Spleen (tissue), 11 donors: ENCODE results near the gene CLDN4. TPM values are rescaled to one million over a fixed set of nuclear protein-coding genes. Genes with fewer than 3 reads are reported as not detected.
A peak's percentile ranks its signal among the peaks of the same experiment; 100 is the strongest.

ENCODE experiments used
- DNase-seq: peaks from one replicate; pipeline ENCODE4 v3.0.0-alpha.2; 2020
- H3K27ac ChIP-seq, 8 donors: fragments of 200-600 bp; sonication (generic) in 7 of 8; 1 replicate in 4 of 8; 2 replicates in 4 of 8; pipeline versions ENCODE4 v1.5.0 to v1.8.0; 2016 to 2021; ENCODE audit warnings: inconsistent platforms in 4 of 8, mild to moderate bottlenecking in 4 of 8, moderate library complexity in 1 of 8
- H3K27me3 ChIP-seq, 7 donors: fragments of 200-600 bp; sonication (generic) in 6 of 7; replicated peaks in 1 of 7; 1 replicate in 4 of 7; 2 replicates in 3 of 7; pipeline versions ENCODE4 v1.5.0 to v1.8.0; 2016 to 2021; ENCODE audit warnings: inconsistent platforms in 3 of 7, mild to moderate bottlenecking in 1 of 7
- H3K36me3 ChIP-seq, 6 donors: fragments of 200-600 bp; sonication (generic) in 5 of 6; 1 replicate in 4 of 6; 2 replicates in 2 of 6; pipeline versions ENCODE4 v1.5.0 to v1.8.0; 2016 to 2021; ENCODE audit warnings: inconsistent platforms in 2 of 6
- H3K4me1 ChIP-seq, 6 donors: fragments of 200-600 bp; sonication (generic) in 5 of 6; 1 replicate in 3 of 6; 2 replicates in 3 of 6; pipeline versions ENCODE4 v1.5.0 to v1.8.0; 2016 to 2021; ENCODE audit warnings: inconsistent platforms in 3 of 6
- H3K4me3 ChIP-seq, 8 donors: fragments of 200-600 bp; sonication (generic) in 7 of 8; 1 replicate in 4 of 8; 2 replicates in 4 of 8; pipeline versions ENCODE4 v1.5.0 to v1.8.0; 2016 to 2021; ENCODE audit warnings: inconsistent platforms in 4 of 8, mild to moderate bottlenecking in 4 of 8, moderate library complexity in 2 of 8
- H3K9me3 ChIP-seq, 8 donors: fragments of 200-600 bp; sonication (generic) in 7 of 8; 1 replicate in 4 of 8; 2 replicates in 4 of 8; pipeline versions ENCODE4 v1.5.0 to v1.8.0; 2016 to 2021; ENCODE audit warnings: inconsistent platforms in 4 of 8
- CTCF ChIP-seq, 11 experiments: fragments of 200-600 bp in 7 of 11; fragments of 450-650 bp in 4 of 11; sonication (generic) in 4 of 11; IDR thresholded peaks in 8 of 11; conservative IDR thresholded peaks in 3 of 11; 1 replicate in 7 of 11; 2 replicates in 4 of 11; pipeline versions ENCODE4 v1.4.0 to v1.8.0; 2016 to 2021; ENCODE audit warnings: antibody characterized with exemption in 11 of 11, inconsistent platforms in 4 of 11, mild to moderate bottlenecking in 1 of 11
- POLR2A ChIP-seq, 3 donors: fragments of 450-650 bp; IDR thresholded peaks; one replicate each; pipeline ENCODE4 v1.5.1; 2017; ENCODE audit warnings: antibody characterized with exemption in 3 of 3, mild to moderate bottlenecking in 1 of 3
- POLR2AphosphoS5 ChIP-seq, 3 donors: sonication (generic); formaldehyde crosslinking; IDR thresholded peaks; one replicate each; pipeline ENCODE4 v1.5.1; 2017; ENCODE audit warnings: antibody characterized with exemption in 3 of 3
- WGBS, 5 donors: extraction: QIAGEN DNeasy Blood & Tissue Kit in 3 of 5; methylation state at CpG; one replicate each; pipeline versions ENCODE4 v1.1.5 to v1.1.7; 2013 to 2018; 5-methylcytosine and 5-hydroxymethylcytosine counted together
- intact Hi-C: fragments of 100-400 bp; cut with DNase I; formaldehyde crosslinking; loops from one replicate; pipeline ENCODE4 v1.15.0; 2023; ENCODE audit warnings: low total_unique reads
- polyA plus RNA-seq, 3 donors: library from polyadenylated mRNA; stranded (reverse); fragments of 200-250 nt; gene quantifications; one replicate each; pipeline ENCODE4 v1.2.1, GENCODE V29; 2013
- total RNA-seq, 7 donors: library from RNA; depleted of rRNA in 3 of 7; stranded (reverse); fragments of >200 nt in 3 of 7; fragmentation: NEBNext Ultra II Directional in 4 of 7; extraction: Animal tissue kit (Norgen Biotek cat#: 25700) in 4 of 7; gene quantifications; one replicate each; pipeline versions ENCODE4 v1.1.0 to v1.2.1, GENCODE V29; 2016 to 2021
- donor health status: healthy with polysubstance abuse.
- donor health status: DM: no; HTN: no; CAD: no; lungs with moderate emphysema.
- donor health status: DM: no; HTN: no; CAD: no.
- donor health status: Bipolar disorder and iron deficiency.
- donor health status: healthy.
- donor health status: DM: no; HTN: no; CAD: no.
- donor health status: DM: yes; HTN: yes; CAD: no.

Gene CLDN4
- total and polyA plus RNA-seq, 10 donors, result 0.13 to 1.0 (median 0.33) TPM; not detected in 1

GRCh38 chr7:73852500-73852899 lies 21.7 kb downstream of the CLDN4 start:
- no peaks in the 10 kb centered on the region for H3K36me3 ChIP-seq
- H3K4me3 ChIP-seq, result no peak overlapping the region
- no peaks in the 10 kb centered on the region for H3K9me3 ChIP-seq
- WGBS, 5 donors, result 72 to 88% (median 77%) methylated on average over 5 of the region's 5 CpGs
- H3K27me3 ChIP-seq, result peaks cover 0 to 40% (median 0%) of the 10 kb centered on the region in 7 donors
- H3K4me1 ChIP-seq, result peaks cover 7 to 19% (median 9%) of the 10 kb centered on the region in 6 donors
- H3K27ac ChIP-seq, result no peak overlapping the region
- DNase-seq, result no peak
- intact Hi-C loops, result loop anchor here (5.0 to 10.0 kb wide), 2 partner anchors 115 to 248 kb away; partner anchors contain the start of gene ABHD11
- TF ChIP-seq POLR2A (IDR thresholded peaks at IDR 0.05) (no peak), CTCF (IDR thresholded peaks at IDR 0.05 in 8 of 11, conservative IDR thresholded peaks at IDR 0.05 in 3 of 11) (no peak)

- DNase-seq, result peak; percentile 34
- TF ChIP-seq CTCF (IDR thresholded peaks at IDR 0.05 in 8 of 11, conservative IDR thresholded peaks at IDR 0.05 in 3 of 11) (no peak), POLR2A (IDR thresholded peaks at IDR 0.05) (no peak), POLR2AphosphoS5 (IDR thresholded peaks at IDR 0.05) (no peak)
- Histone ChIP-seq H3K4me1 (peaks cover 7 to 10% (median 8%) of the 10 kb centered on the region in 6 donors), H3K9me3 (no peaks in the 10 kb centered on the region), H3K36me3 (no peaks in the 10 kb centered on the region), H3K27ac (no peak overlapping the region), H3K27me3 (peaks cover 0 to 40% (median 0%) of the 10 kb centered on the region in 7 donors), H3K4me3 (no peak overlapping the region)
- intact Hi-C loops, result loop anchor here (5.0 to 10.0 kb wide), 2 partner anchors 45 to 252 kb away; no protein-coding TSS in a partner anchor
- 38 to 72% (median 52%) methylated on average over 3 of the region's 3 CpGs for WGBS, 5 donors
Measured at GRCh38 chr7:73856941-73857340, 26.1 kb downstream of the CLDN4 start.

- intact Hi-C loops, result loop anchor here (5.0 to 10.0 kb wide), 2 partner anchors 47 to 254 kb away; no protein-coding TSS in a partner anchor
- H3K27me3 ChIP-seq, result peaks cover 0 to 29% (median 0%) of the 10 kb centered on the region in 7 donors
- no peak overlapping the region for H3K27ac ChIP-seq
- no peak overlapping the region for H3K4me3 ChIP-seq
- TF ChIP-seq POLR2A (IDR thresholded peaks at IDR 0.05) (no peak), POLR2AphosphoS5 (IDR thresholded peaks at IDR 0.05) (no peak), CTCF (IDR thresholded peaks at IDR 0.05 in 8 of 11, conservative IDR thresholded peaks at IDR 0.05 in 3 of 11) (no peak)
- no peak for DNase-seq
- no peaks in the 10 kb centered on the region for H3K36me3 ChIP-seq
- 42 to 61% (median 45%) methylated on average over 2 of the region's 2 CpGs for WGBS, 5 donors
- peaks cover 7 to 10% (median 8%) of the 10 kb centered on the region in 6 donors for H3K4me1 ChIP-seq
- H3K9me3 ChIP-seq, result no peaks in the 10 kb centered on the region
Measured at GRCh38 chr7:73858807-73859206, 28.0 kb downstream of the CLDN4 start.

- no peak for TF ChIP-seq POLR2A (IDR thresholded peaks at IDR 0.05)
- TF ChIP-seq POLR2AphosphoS5 (IDR thresholded peaks at IDR 0.05), result no peak
- TF ChIP-seq CTCF (IDR thresholded peaks at IDR 0.05 in 8 of 11, conservative IDR thresholded peaks at IDR 0.05 in 3 of 11), result no peak
- intact Hi-C loops, result loop anchor here (10.0 kb wide), 1 partner anchor 544 kb away; no protein-coding TSS in a partner anchor
- H3K27ac ChIP-seq, result no peak within 1 kb of the TSS
- 83 to 92% (median 88%) methylated on average over 10 to 11 of the region's 11 CpGs for WGBS, 5 donors
- no peak for DNase-seq
- no peak within 1 kb of the TSS for H3K4me3 ChIP-seq
- no peaks in the 10 kb centered on the region for H3K36me3 ChIP-seq
- no peaks in the 10 kb centered on the region for H3K9me3 ChIP-seq
- peaks cover 0 to 11% (median 0%) of the 10 kb centered on the region in 7 donors for H3K27me3 ChIP-seq
- H3K4me1 ChIP-seq, result peaks cover under 1 to 2% (median 1%) of the 10 kb centered on the region in 6 donors
Measured at GRCh38 chr7:73860859-73861258, 30.1 kb downstream of the CLDN4 start, which contains the start of gene TMEM270. TSS of gene TMEM270 (plus strand) at chr7:73861159. CDS start at chr7:73861195, 36 bp downstream.
